ENCODE measurements around the gene RERE. TPM values are rescaled to one million over a fixed set of nuclear protein-coding genes. Genes with fewer than 3 reads are reported as not detected.

RERE gene
- total RNA-seq, 2 donors from 2014 or later, result 74.5 to 128 TPM

GRCh38 chr1:8512504-8512903 lies 304.9 kb downstream of the RERE start:
- ATAC-seq, result no peak
- 92 to 96% methylated on average over 6 of the region's 6 CpGs for WGBS, 2 donors

GRCh38 chr1:8510041-8510823 lies 307.2 kb downstream of the RERE start:
- no peak overlapping the region for H3K27ac ChIP-seq
- DNase-seq, result peak in 1 of 4 donors; percentile 14

More at GRCh38 chr1:8512504-8512903, 304.9 kb downstream of the RERE start:
- H3K27me3 ChIP-seq, result no peaks in the 10 kb centered on the region
- intact Hi-C loops (cut with DNase I), result no loop called here
- H3K27ac ChIP-seq, result no peak overlapping the region
- DNase-seq, result no peak
- no peaks in the 10 kb centered on the region for H3K36me3 ChIP-seq (replicated peaks in 1 of 2; ENCODE audit: insufficient read depth in 1 of 2, low read depth in 2 of 2)
- H3K9me3 ChIP-seq, result no peaks in the 10 kb centered on the region
- peaks cover 14% of the 10 kb centered on the region for H3K4me1 ChIP-seq
- TF ChIP-seq POLR2A (IDR thresholded peaks at IDR 0.05) (no peak), CTCF (IDR thresholded peaks at IDR 0.05) (no peak)
- no peak overlapping the region for H3K4me3 ChIP-seq

GRCh38 chr1:8509579-8509978 lies 307.9 kb downstream of the RERE start:
- no peak for DNase-seq
- ATAC-seq, result no peak
- no peaks in the 10 kb centered on the region for H3K27me3 ChIP-seq
- no peak overlapping the region for H3K4me3 ChIP-seq
- no peak overlapping the region for H3K27ac ChIP-seq
- no peaks in the 10 kb centered on the region for H3K4me1 ChIP-seq
- TF ChIP-seq CTCF (IDR thresholded peaks at IDR 0.05), result no peak
- TF ChIP-seq POLR2A (IDR thresholded peaks at IDR 0.05), result no peak
- no peaks in the 10 kb centered on the region for H3K9me3 ChIP-seq
- intact Hi-C loops (cut with DNase I), result no loop called here
- WGBS, 2 donors, result 86 to 97% methylated on average over 7 of the region's 7 CpGs
- H3K36me3 ChIP-seq (replicated peaks in 1 of 2; ENCODE audit: insufficient read depth in 1 of 2, low read depth in 2 of 2), result no peaks in the 10 kb centered on the region

More at GRCh38 chr1:8510041-8510823, 307.2 kb downstream of the RERE start:
- intact Hi-C loops (cut with DNase I), result no loop called here
- H3K4me3 ChIP-seq, result no peak overlapping the region
- no peaks in the 10 kb centered on the region for H3K4me1 ChIP-seq
- no peaks in the 10 kb centered on the region for H3K27me3 ChIP-seq
- WGBS, 2 donors, result 61 to 86% methylated on average over 9 of the region's 9 CpGs
- TF ChIP-seq POLR2A (IDR thresholded peaks at IDR 0.05) (no peak), CTCF (IDR thresholded peaks at IDR 0.05) (no peak)
- no peaks in the 10 kb centered on the region for H3K36me3 ChIP-seq (replicated peaks in 1 of 2; ENCODE audit: insufficient read depth in 1 of 2, low read depth in 2 of 2)
- H3K9me3 ChIP-seq, result no peaks in the 10 kb centered on the region
- ATAC-seq, result no peak

- 67 to 76% methylated on average over 11 of the region's 11 CpGs for WGBS, 2 donors
- H3K36me3 ChIP-seq (replicated peaks in 1 of 2; ENCODE audit: insufficient read depth in 1 of 2, low read depth in 2 of 2), result no peaks in the 10 kb centered on the region
- H3K4me3 ChIP-seq, result no peak overlapping the region
- H3K9me3 ChIP-seq, result no peaks in the 10 kb centered on the region
- H3K27me3 ChIP-seq, result no peaks in the 10 kb centered on the region
- TF ChIP-seq POLR2A (IDR thresholded peaks at IDR 0.05), result no peak
- TF ChIP-seq CTCF (IDR thresholded peaks at IDR 0.05), result no peak
- no peak for DNase-seq
- H3K27ac ChIP-seq, result no peak overlapping the region
- ATAC-seq, result no peak
- intact Hi-C loops (cut with DNase I), result no loop called here
- H3K4me1 ChIP-seq, result no peaks in the 10 kb centered on the region
Observed at GRCh38 chr1:8506995-8507615, 310.3 kb downstream of the RERE start.

All from body of pancreas (tissue), 4 donors.